Tongue (tissue), 2 donors: ENCODE measurements around the gene CCDC71. TPM values are rescaled to one million over a fixed set of nuclear protein-coding genes. Genes with fewer than 3 reads are reported as not detected.

Experiments used
- DNase-seq: peaks from one replicate; pipeline ENCODE4 v3.0.0-alpha.2; 2015
- total RNA-seq: library from RNA; depleted of rRNA; stranded (reverse); fragments of >200 nt; gene quantifications from one replicate; pipeline ENCODE4 v1.2.3, GENCODE V29; 2014

Gene CCDC71
- total RNA-seq, 1 donor from 2014 or later: 16.8 TPM

DNA sequence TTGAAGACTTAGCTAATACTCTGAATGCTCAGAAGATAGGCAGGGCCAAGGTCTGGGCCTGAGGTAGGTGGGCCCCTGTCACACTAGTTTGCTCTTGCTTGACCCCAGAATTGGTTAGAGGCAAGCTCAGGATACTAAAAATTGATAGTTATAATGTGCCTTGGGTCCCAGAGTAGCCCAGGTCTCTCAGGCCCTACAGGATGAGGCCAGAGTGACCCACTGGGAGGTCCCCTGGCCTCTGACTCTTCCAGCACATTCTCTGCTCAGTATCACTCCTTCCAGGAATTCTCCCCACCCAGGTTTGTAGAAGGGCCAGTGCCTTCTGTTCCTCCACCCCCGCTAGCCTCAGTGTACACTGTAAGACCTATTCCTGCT is 4.6 kb upstream of the CCDC71 start:
- DNase-seq: no peak

DNA sequence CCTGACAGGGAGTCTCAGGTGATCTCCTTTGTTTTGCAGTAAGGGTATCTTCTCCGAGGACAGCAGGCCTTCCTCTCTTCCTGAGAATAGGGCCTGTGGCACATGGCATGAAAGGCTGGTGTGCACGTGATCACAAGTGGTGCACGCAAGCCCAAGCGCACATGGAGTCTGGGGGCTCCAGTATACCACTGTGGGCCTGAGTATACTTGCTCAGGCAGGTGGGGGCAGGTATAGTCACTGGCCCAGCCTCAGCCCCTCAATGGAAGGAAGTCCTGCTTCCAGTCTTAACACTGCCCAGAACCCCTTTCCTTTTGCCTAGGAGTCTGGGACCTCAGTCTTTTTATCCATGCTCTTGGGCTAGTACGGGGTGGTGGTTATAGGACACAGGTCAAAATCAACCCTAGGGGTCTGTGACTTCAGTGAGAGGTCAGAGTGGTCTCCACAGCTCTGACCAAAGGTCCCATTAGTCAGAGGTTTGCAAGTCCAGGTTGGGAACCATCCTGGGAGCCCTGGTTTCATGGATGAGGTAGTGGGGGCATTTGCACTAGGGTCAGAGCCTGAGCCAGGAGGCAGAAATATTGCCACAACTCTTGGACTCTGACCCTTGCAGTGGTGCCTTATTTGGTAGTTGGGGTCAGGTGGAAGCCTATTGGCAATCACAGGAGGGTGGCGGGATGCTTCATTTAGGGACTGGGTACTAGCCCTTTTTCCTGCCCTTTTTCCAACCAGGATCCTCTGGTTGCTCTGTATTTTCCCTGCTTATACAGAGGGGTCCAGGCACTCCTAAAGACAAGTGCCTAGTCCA is 823 bp upstream of the CCDC71 start:
- DNase-seq: no peak

DNA sequence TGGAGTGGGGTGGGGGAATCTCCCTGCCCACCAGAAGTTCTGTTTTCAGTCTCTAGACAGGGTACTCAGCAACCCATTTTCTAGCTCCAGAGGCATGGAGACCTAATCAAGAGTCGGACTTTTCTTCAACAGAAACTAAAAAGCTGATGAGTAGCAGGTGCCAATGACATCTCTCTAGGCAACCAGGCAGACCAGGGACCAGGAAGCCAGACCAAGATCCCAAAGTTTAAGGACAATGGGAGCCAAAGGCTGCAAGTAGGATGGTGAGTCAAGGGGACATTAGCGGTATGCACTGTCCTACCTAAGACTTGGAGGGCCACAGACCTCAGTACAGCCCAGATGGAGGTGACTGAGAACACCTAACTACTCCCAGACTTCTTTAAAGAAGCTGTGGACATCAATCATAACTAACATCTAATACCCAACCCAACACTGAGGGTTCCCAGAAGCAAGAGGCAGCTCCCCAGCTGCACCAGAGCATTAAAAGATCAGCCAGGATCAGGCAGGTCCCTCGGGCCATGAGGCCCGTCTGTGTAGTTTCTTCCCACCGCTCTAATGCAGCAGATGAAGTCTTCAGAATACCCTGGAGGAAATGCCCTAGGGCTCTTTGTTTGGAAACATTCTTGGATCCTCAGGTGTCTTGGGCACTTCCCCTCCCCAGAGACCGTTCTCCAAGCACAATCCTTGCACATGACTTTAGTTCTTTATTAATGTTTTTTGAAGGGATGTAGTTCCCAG is 979 bp downstream of the CCDC71 start:
- DNase-seq: no peak

DNA sequence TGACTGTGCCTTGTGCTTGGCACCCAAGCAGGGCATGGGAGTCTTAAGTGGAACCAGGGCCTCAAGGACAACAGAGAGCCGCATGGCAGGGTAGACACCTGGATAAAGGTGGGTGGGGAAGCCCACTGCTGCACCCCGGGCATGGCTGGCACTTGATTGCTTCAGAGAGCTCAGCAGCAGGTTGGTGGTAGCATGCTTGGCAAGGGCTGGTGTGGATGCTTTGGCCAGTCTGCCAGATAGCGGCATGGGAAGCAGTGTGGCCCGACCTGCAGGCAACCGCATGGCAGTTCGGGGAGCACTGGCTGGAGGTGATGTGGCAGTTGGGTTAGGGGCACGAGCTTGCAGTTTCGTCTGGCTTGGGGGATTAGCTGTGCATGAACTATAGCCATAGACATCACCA is 2.5 kb downstream of the CCDC71 start:
- DNase-seq: no peak

GRCh38 chr3:49162751-49163419 is 3.2 kb downstream of the CCDC71 start:
- DNase-seq: no peak

- no peak for DNase-seq
These were observed 4.2 kb downstream of the CCDC71 start for GRCh38 chr3:49161808-49162530.

- no peak for DNase-seq
These were observed 4.9 kb downstream of the CCDC71 start for GRCh38 chr3:49161197-49161596.

GRCh38 chr3:49158792-49159191 is 7.3 kb downstream of the CCDC71 start:
- no peak for DNase-seq

- peak; percentile 27 for DNase-seq
These were observed 7.9 kb downstream of the CCDC71 start for GRCh38 chr3:49158103-49158709.

DNA sequence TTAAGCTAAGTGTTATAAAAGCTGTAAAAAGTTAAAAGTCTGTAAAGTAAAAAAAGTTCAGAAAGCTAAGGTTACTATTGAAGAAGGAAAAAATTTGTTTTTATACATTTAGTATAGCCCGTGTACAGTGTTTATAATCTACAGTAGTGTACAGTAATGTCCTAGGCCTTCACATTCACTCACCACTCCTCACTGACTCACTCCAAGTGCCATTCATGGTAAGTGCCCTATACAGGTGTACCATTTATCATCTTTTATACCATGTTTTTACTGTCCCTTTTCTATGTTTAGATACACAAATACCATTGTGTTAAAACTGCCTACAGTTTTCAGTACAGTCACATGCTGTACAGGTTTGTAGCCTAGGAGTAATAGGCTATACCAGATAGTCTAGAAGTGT is 8.8 kb downstream of the CCDC71 start:
- DNase-seq: no peak

- DNase-seq: no peak
These were observed 12.7 kb downstream of the CCDC71 start for GRCh38 chr3:49153349-49153912.

GRCh38 chr3:49151610-49152009 is 14.5 kb downstream of the CCDC71 start:
- no peak for DNase-seq

DNA sequence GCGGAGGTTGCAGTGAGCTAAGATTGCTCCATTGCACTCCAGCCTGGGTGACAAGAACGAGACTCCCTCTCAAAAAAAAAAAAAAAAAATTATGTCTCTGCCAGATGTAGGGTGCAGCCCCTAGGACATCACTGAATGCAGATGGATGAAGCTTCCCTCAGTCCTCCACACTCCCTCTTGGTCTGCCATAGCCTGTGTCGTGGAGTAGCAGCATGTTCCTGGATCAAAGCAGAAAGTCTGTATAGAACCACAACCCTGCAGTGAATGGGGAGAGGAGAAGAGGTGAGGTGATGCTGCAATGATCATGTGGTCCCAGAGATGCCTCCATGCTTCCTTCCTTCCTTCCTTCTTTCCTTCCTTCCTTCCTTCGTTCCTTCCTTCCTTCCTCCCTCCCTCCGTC is 18.0 kb downstream of the CCDC71 start:
- DNase-seq: no peak

DNA sequence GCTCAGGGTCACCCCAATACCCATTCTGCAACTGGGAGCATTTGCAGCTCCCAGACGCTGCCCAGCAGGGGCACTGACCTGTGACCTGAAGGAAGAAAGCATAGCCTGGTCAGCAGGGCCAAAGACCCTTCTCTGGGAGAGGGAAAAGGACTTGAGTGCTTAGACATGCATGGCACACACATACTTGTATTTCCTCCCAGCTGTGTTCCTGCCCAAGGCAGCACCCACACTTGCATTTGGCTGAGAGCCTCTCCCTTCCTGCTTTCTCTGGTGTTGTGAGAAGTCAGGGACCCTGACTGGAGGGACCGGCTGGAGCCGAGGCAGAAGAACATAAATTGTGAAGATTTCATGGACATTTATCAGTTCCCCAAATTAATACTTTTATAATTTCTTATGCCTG is 26.1 kb downstream of the CCDC71 start:
- DNase-seq: no peak

- DNase-seq: no peak
These were observed 30.6 kb downstream of the CCDC71 start for GRCh38 chr3:49135499-49135898.

DNA sequence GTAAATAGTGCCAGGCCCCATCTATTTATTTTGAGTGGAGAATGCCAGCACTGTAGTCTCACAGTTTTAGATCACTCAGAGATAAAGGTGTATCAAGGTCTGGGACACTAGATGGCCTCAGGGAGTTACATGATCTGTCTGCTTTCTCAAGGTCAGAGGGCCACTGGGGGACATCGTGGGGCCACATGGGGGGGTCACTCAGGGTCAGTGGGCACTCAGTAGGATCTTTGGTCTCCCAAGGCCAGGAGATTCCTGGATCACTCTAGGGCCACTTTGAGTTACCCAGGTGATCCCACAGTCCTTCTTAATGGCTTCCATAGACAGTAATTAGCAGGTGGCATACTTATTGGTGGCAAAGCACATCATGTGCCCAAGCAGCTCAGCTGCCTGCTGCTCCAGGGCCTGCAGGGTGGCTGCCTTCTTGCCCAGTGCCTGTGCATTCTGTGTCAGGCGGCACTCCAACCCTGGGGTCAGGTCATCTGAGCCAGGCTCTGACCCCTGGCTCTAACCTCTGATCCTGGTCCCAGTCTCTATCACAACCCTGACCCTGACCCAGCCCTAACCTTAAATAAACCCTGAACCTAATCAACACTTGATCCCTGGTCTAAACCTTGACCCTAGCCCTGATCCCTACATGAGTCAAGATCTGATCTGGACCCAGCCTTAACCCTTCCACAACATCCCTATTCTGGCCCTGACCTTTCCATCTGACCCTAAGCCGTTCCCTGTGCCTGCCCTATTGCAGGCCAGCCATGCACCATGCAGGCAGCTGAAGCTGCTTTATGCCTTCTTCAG is 31.5 kb downstream of the CCDC71 start:
- DNase-seq: no peak

DNA sequence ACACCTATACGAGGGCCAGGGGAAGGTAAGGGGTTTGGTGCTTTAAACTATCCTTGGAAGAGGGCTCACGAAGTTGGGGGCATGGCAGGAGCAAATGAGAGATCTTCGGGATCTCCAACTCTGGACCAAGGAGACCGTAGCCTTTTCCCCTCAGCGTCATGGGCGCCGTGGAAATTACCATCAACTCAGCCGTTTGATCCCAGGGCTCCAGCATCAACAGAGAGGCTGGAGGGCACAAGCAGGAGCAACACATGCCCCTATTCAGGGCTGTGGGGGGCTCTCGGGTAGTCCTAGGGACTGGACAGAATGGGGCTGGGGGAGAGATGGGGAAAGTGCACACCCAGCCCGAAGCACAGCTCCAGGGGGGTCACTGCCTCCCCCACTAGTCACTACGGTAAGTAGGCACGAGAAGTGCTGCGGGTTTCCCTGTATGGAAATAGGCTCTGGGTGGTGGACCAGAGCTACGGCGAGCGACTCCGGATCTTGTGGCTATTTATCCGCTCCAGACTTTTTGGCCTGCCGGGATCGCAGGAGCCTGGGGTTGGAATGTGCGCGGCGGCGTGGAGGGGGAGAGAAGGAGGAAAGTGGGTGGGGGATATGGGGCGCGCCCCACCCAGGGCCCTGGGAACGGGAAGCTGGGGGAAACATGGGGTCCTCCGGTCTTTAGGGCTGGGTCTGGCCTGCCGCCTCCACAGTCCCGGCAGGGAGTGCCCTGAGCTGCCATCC is 32.7 kb downstream of the CCDC71 start:
- peak; percentile 96 for DNase-seq

- DNase-seq: peak; percentile 89
These were observed 33.5 kb downstream of the CCDC71 start, which contains the start of gene LAMB2 for GRCh38 chr3:49132437-49133225. Gene LAMB2 (minus strand): TSS chr3:49133050. CDS start chr3:49132867, 183 bp downstream.

DNA sequence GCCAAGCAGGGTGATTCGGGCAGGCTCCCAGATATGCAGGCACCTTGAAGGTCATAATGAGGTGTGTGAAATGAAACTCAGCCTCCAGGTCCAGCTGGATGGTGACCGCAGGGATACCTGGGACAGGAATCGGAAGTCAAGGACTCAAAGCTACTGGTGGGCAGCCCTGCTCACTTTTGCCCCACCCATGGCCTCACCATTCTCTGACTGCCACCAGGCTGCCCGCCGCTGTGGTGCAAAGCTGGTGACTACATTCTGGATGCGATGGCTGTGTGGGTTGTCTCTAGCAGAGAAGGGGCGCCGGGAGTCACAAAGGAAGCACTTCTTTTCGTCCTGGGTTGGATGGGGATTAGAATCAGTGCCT is 34.1 kb downstream of the CCDC71 start:
- DNase-seq: no peak
